Astrocyte of the cerebellum (primary cell): ENCODE measurements around the gene SF3B2.
"Not testable (repeated sequence)": the region's sequence is repeated elsewhere in the genome, so short reads cannot be mapped to it uniquely, and the experiment has no call there.

ENCODE experiments used
- DNase-seq: peaks from one replicate; pipeline ENCODE4 v3.0.0-alpha.2; 2011; ENCODE audit warnings: low read depth
- H3K4me3 ChIP-seq: 2 replicates; pipeline ENCODE4 v1.5.1; 2011; ENCODE audit warnings: mild to moderate bottlenecking, low read depth, low read length, moderate library complexity
- CTCF ChIP-seq: IDR thresholded peaks from 2 replicates; pipeline ENCODE4 v1.5.1; 2012; ENCODE audit warnings: low read length, low read depth, moderate library complexity, mild to moderate bottlenecking; ENCODE audit errors: missing control alignments
- in situ Hi-C: cut with HindIII; loops from 2 replicates; pipeline ENCODE4 v1.10.0; 2017; ENCODE audit warnings: low sequenced_read_pairs

SF3B2 gene

DNA sequence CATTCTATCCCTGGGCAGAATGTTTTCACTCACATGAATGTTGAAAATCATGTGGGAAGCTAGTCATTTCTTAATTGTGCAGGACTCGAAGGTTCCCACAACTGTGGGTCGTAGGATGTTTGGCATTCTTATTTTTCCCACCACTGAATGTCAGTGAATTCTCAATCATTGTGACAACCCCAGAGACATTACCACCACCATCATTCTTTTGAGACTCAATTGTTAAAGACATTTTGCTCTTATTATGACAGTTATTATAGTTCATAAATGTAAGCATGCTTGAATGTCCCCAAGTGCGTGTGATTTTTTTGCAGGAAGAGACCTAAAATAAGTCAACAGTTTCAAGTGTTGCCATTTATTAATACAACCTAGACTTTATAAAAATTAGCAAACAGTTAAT lies 36.9 kb downstream of the SF3B2 start:
- in situ Hi-C loops = no loop called here
- no peak for DNase-seq
- no peak overlapping the region for H3K4me3 ChIP-seq
- no peak for TF ChIP-seq CTCF

GRCh38 chr11:66090288-66090687 lies 38.1 kb downstream of the SF3B2 start:
- TF ChIP-seq CTCF = no peak
- in situ Hi-C loops = no loop called here

DNA sequence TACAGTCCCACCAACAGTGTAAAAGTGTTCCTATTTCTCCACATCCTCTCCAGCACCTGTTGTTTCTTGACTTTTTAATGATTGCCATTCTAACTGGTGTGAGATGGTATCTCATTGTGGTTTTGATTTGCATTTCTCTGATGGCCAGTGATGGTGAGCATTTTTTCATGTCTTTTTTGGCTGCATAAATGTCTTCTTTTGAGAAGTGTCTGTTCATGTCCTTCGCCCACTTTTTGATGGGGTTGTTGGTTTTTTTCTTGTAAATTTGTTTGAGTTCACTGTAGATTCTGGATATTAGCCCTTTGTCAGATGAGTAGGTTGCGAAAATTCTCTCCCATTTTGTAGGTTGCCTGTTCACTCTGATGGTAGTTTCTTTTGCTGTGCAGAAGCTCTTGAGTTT lies 40.0 kb downstream of the SF3B2 start:
- in situ Hi-C loops, DNase-seq, H3K4me3 ChIP-seq: not testable (repeated sequence)

More at GRCh38 chr11:66090288-66090687, 38.1 kb downstream of the SF3B2 start:
- H3K4me3 ChIP-seq = no peak overlapping the region
- no peak for DNase-seq

GRCh38 chr11:66099746-66100145 lies 47.6 kb downstream of the SF3B2 start:
- in situ Hi-C loops, H3K4me3 ChIP-seq, DNase-seq: not testable (repeated sequence)

- in situ Hi-C loops = no loop called here
- no peak for TF ChIP-seq CTCF
- no peak for DNase-seq
- H3K4me3 ChIP-seq = no peak overlapping the region
Measured at GRCh38 chr11:66100272-66101065, 48.3 kb downstream of the SF3B2 start.

- no peak for DNase-seq
- H3K4me3 ChIP-seq = no peak overlapping the region
- in situ Hi-C loops = no loop called here
- TF ChIP-seq CTCF = no peak
Measured at GRCh38 chr11:66101066-66101464, 48.9 kb downstream of the SF3B2 start.

DNA sequence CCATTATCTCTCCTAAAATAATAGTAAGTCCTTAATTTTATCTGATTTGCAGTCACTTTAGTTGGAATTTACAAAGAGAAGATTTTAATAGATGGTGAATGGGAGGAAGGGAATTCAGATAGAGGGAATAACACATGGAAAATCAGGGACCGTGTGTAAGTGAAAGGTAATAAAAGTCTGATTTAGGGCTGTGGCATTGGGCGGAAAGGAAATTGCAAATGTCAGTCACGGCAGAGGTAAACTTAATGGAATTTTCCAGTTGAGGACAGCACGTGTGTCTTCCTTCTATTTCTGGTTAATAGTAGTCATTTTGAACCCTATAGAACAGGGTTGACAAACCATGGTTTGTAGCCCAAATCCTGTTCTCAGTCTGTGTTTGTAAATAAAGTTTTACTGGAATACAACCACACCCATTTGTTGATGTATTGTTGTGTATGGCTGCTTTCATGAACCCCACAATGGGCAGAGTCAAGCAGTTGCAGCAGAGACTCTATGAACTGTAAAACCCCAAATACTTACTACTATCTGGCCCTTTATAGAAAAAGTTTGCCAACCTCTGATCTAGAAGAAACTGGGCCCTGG lies 52.0 kb downstream of the SF3B2 start:
- TF ChIP-seq CTCF = no peak
- in situ Hi-C loops = no loop called here
- DNase-seq = no peak
- no peak overlapping the region for H3K4me3 ChIP-seq
